HG03039 (cell line): ENCODE measurements around the gene MTA2.
"Not testable (repeated sequence)": the region's sequence is repeated elsewhere in the genome, so short reads cannot be mapped to it uniquely, and the experiment has no call there.

Source experiments
- ATAC-seq: cut with Tn5 transposase; IDR thresholded peaks from one replicate; pipeline ENCODE4 v1.9.1; 2021; ENCODE audit warnings: mild to moderate bottlenecking, moderate library complexity; ENCODE audit not compliant: unreplicated experiment

The MTA2 gene

GRCh38 chr11:62593434-62594044 is 8.1 kb downstream of the MTA2 start:
- no peak for ATAC-seq

GRCh38 chr11:62592989-62593421 is 8.7 kb downstream of the MTA2 start:
- ATAC-seq = no peak

GRCh38 chr11:62592146-62592815 is 9.4 kb downstream of the MTA2 start:
- ATAC-seq = no peak

GRCh38 chr11:62591448-62592145 is 10.1 kb downstream of the MTA2 start, which contains the start of gene TUT1:
Gene TUT1 (minus strand): TSS chr11:62591523. CDS start chr11:62591485, 38 bp downstream.
- peak; percentile 77 for ATAC-seq

GRCh38 chr11:62588966-62589637 is 12.6 kb downstream of the MTA2 start:
- no peak for ATAC-seq

GRCh38 chr11:62585356-62585755 is 16.3 kb downstream of the MTA2 start:
- not testable (repeated sequence) for ATAC-seq

GRCh38 chr11:62581735-62582134 is 19.9 kb downstream of the MTA2 start:
- ATAC-seq = not testable (repeated sequence)

GRCh38 chr11:62580959-62581715 is 20.5 kb downstream of the MTA2 start:
- ATAC-seq = no peak

GRCh38 chr11:62579252-62579651 is 22.4 kb downstream of the MTA2 start:
- no peak for ATAC-seq

- ATAC-seq = no peak
Observed at GRCh38 chr11:62578541-62578940, 23.1 kb downstream of the MTA2 start.

GRCh38 chr11:62577046-62577714 is 24.5 kb downstream of the MTA2 start:
- no peak for ATAC-seq

- no peak for ATAC-seq
Observed at GRCh38 chr11:62575837-62576236, 25.8 kb downstream of the MTA2 start.

- ATAC-seq = no peak
Observed at GRCh38 chr11:62575156-62575555, 26.5 kb downstream of the MTA2 start.

- ATAC-seq = peak; percentile 9
Observed at GRCh38 chr11:62574363-62575071, 27.1 kb downstream of the MTA2 start.

GRCh38 chr11:62573592-62574362 is 27.9 kb downstream of the MTA2 start, which contains the start of gene EEF1G:
Gene EEF1G (minus strand): TSS chr11:62573891. CDS start chr11:62573842, 49 bp downstream.
- ATAC-seq = peak; percentile 85

- peak; percentile 3 for ATAC-seq
Observed at GRCh38 chr11:62573006-62573591, 28.6 kb downstream of the MTA2 start.

GRCh38 chr11:62572431-62572830 is 29.2 kb downstream of the MTA2 start:
- no peak for ATAC-seq

GRCh38 chr11:62571493-62571892 is 30.2 kb downstream of the MTA2 start:
- not testable (repeated sequence) for ATAC-seq
